WTC11 (cell line): ENCODE results near the gene RECK.

Source experiments
- CTCF ChIP-seq: fragments of 200-600 bp; IDR thresholded peaks from 2 replicates; pipeline ENCODE4 v1.8.0; 2022; ENCODE audit warnings: antibody characterized with exemption
- ELF4 ChIP-seq: sonication (generic); formaldehyde crosslinking; IDR thresholded peaks from 2 replicates; pipeline ENCODE4 v1.8.1; 2022; ENCODE audit warnings: low read depth, mild to moderate bottlenecking, moderate library complexity, missing genetic modification reagents
- FOXJ3 ChIP-seq: sonication (generic); formaldehyde crosslinking; IDR thresholded peaks from 2 replicates; pipeline ENCODE4 v1.9.0; 2021; ENCODE audit warnings: missing genetic modification reagents, mild to moderate bottlenecking, borderline replicate concordance

- no peak for TF ChIP-seq ELF4 (CRISPR knock-in tag)
- TF ChIP-seq CTCF: no peak
- TF ChIP-seq FOXJ3 (CRISPR knock-in tag): no peak
Observed at GRCh38 chr9:36120705-36121104, 84.0 kb downstream of the RECK start.
